ENCODE data around the gene MSANTD3.
"Not testable (repeated sequence)": the region's sequence is repeated elsewhere in the genome, so short reads cannot be mapped to it uniquely, and the experiment has no call there.

The MSANTD3 gene

GRCh38 chr9:100426530-100427365, at the start of gene MSANTD3:
Gene MSANTD3, plus strand, starts transcription at chr9:100427143. Its CDS starts 14,796 bp downstream, at chr9:100441939.
- peak; percentile 25 to 58 for DNase-seq

- DNase-seq: no peak
These were observed 47.1 kb upstream of the MSANTD3 start for GRCh38 chr9:100379862-100380261.

GRCh38 chr9:100392989-100393388, 34.0 kb upstream of the MSANTD3 start:
- not testable (repeated sequence) for DNase-seq

GRCh38 chr9:100394032-100394695, 32.8 kb upstream of the MSANTD3 start:
- DNase-seq: no peak

GRCh38 chr9:100394816-100395215, 32.1 kb upstream of the MSANTD3 start:
- no peak for DNase-seq

- no peak for DNase-seq
These were observed 30.2 kb upstream of the MSANTD3 start for GRCh38 chr9:100396769-100397168.

- DNase-seq: no peak
These were observed 29.2 kb upstream of the MSANTD3 start for GRCh38 chr9:100397529-100398266.

- DNase-seq: no peak
These were observed 25.9 kb upstream of the MSANTD3 start for GRCh38 chr9:100401042-100401441.

GRCh38 chr9:100406962-100407361, 20.0 kb upstream of the MSANTD3 start:
- DNase-seq: no peak

- DNase-seq: no peak
These were observed 18.3 kb upstream of the MSANTD3 start for GRCh38 chr9:100408546-100409175.

- DNase-seq: no peak
These were observed 17.8 kb upstream of the MSANTD3 start for GRCh38 chr9:100409176-100409556.

- DNase-seq: peak; percentile 93 to 96
These were observed 15.3 kb upstream of the MSANTD3 start for GRCh38 chr9:100411472-100412283.

GRCh38 chr9:100413839-100414420, 13.0 kb upstream of the MSANTD3 start:
- no peak for DNase-seq

- DNase-seq: no peak
These were observed 9.1 kb upstream of the MSANTD3 start for GRCh38 chr9:100417815-100418214.

GRCh38 chr9:100419166-100419565, 7.8 kb upstream of the MSANTD3 start:
- no peak for DNase-seq

- not testable (repeated sequence) for DNase-seq
These were observed 5.8 kb upstream of the MSANTD3 start for GRCh38 chr9:100421116-100421515.

- no peak for DNase-seq
These were observed 1.2 kb upstream of the MSANTD3 start for GRCh38 chr9:100425758-100426157.

GRCh38 chr9:100426189-100426529, 784 bp upstream of the MSANTD3 start:
- no peak for DNase-seq

- DNase-seq: peak; percentile 43 to 55
These were observed 672 bp downstream of the MSANTD3 start for GRCh38 chr9:100427366-100428263.

GRCh38 chr9:100428871-100429654, 2.1 kb downstream of the MSANTD3 start:
- DNase-seq: no peak
